ENCODE measurements around the gene NCOA6. TPM values are rescaled to one million over a fixed set of nuclear protein-coding genes. Genes with fewer than 3 reads are reported as not detected.

Gene NCOA6
- total RNA-seq, 4 donors from 2014 or later, result 26.5 to 33.8 (median 32.3) TPM

GRCh38 chr20:34705397-34706301 is 119.8 kb downstream of the NCOA6 start:
- WGBS, 2 donors, result 45 to 49% methylated on average over 6 of the region's 6 CpGs
- peak; percentile 50 to 62 for DNase-seq
- Histone ChIP-seq H3K4me1 (peaks cover 27 to 43% of the 10 kb centered on the region in 2 donors), H3K4me3 (replicated peaks in 1 of 3) (peak overlapping the region in 2 of 3 donors; percentile 77 to 99), H3K36me3 (no peaks in the 10 kb centered on the region), H3K27ac (peak overlapping the region; percentile 98 to 100 (median 100)), H3K27me3 (no peaks in the 10 kb centered on the region), H3K9me3 (no peaks in the 10 kb centered on the region)
- intact Hi-C loops (cut with DNase I), result loop anchor here (5.0 kb wide), 1 partner anchor 143 kb away; no protein-coding TSS in a partner anchor
- TF ChIP-seq CTCF (IDR thresholded peaks at IDR 0.05) (peak in 3 of 6 experiments; percentile 14 to 32 (median 21)), POLR2A (IDR thresholded peaks at IDR 0.05) (peak in 1 of 2 donors; percentile 43)

GRCh38 chr20:34705008-34705396 is 120.4 kb downstream of the NCOA6 start:
- TF ChIP-seq CTCF (IDR thresholded peaks at IDR 0.05) (no peak), POLR2A (IDR thresholded peaks at IDR 0.05) (no peak)
- Histone ChIP-seq H3K27ac (peak overlapping the region; percentile 98 to 100 (median 100)), H3K4me3 (replicated peaks in 1 of 3) (peak overlapping the region; percentile 29 to 99 (median 77)), H3K9me3 (no peaks in the 10 kb centered on the region), H3K4me1 (peaks cover 27 to 37% of the 10 kb centered on the region in 2 donors), H3K36me3 (no peaks in the 10 kb centered on the region), H3K27me3 (no peaks in the 10 kb centered on the region)
- DNase-seq, result no peak
- WGBS, 2 donors, result 40 to 53% methylated on average over 4 to 5 of the region's 5 CpGs
- intact Hi-C loops (cut with DNase I), result loop anchor here (5.0 kb wide), 1 partner anchor 143 kb away; no protein-coding TSS in a partner anchor

- intact Hi-C loops (cut with DNase I), result loop anchor here (5.0 kb wide), 1 partner anchor 142 kb away; no protein-coding TSS in a partner anchor
- Histone ChIP-seq H3K4me1 (peaks cover 27 to 37% of the 10 kb centered on the region in 2 donors), H3K9me3 (no peaks in the 10 kb centered on the region), H3K27me3 (no peaks in the 10 kb centered on the region), H3K27ac (peak within 1 kb of the TSS; percentile 98 to 100 (median 100)), H3K36me3 (no peaks in the 10 kb centered on the region), H3K4me3 (replicated peaks in 1 of 3) (peak within 1 kb of the TSS; percentile 29 to 99 (median 77))
- WGBS, 2 donors, result 0 to 2% methylated on average over 9 to 16 of the region's 82 CpGs
- DNase-seq, result peak; percentile 98
- no peak for TF ChIP-seq CTCF (IDR thresholded peaks at IDR 0.05)
- TF ChIP-seq POLR2A (IDR thresholded peaks at IDR 0.05), result peak; percentile 66 to 96
Observed at GRCh38 chr20:34704177-34705007, 121.1 kb downstream of the NCOA6 start, which contains the start of gene TP53INP2. Gene TP53INP2, plus strand, starts transcription at chr20:34704344. Its CDS starts 4,396 bp downstream, at chr20:34708740.

- H3K36me3 ChIP-seq, result no peaks in the 10 kb centered on the region
- intact Hi-C loops (cut with DNase I), result no loop called here
Observed at GRCh38 chr20:34703424-34704176, 121.9 kb downstream of the NCOA6 start.

More at GRCh38 chr20:34703424-34704176, 121.9 kb downstream of the NCOA6 start:
- no peak for TF ChIP-seq CTCF (IDR thresholded peaks at IDR 0.05)
- no peak for TF ChIP-seq POLR2A (IDR thresholded peaks at IDR 0.05)
- 2% methylated on average over 29 to 36 of the region's 38 CpGs for WGBS, 2 donors
- peak overlapping the region; percentile 98 to 100 (median 100) for H3K27ac ChIP-seq
- peak overlapping the region; percentile 29 to 99 (median 77) for H3K4me3 ChIP-seq (replicated peaks in 1 of 3)
- H3K27me3 ChIP-seq, result no peaks in the 10 kb centered on the region
- H3K4me1 ChIP-seq, result peaks cover 24 to 34% of the 10 kb centered on the region in 2 donors
- H3K9me3 ChIP-seq, result no peaks in the 10 kb centered on the region
- DNase-seq, result peak; percentile 39 to 46

All from thyroid gland (tissue), 4 donors.